Left kidney (tissue), 2 donors: ENCODE data around the gene PSME1. TPM values are rescaled to one million over a fixed set of nuclear protein-coding genes. Genes with fewer than 3 reads are reported as not detected.
A peak's percentile ranks its signal among the peaks of the same experiment; 100 is the strongest.

ENCODE experiments used
- DNase-seq: peaks from one replicate; pipeline ENCODE4 v3.0.0-alpha.2; 2013
- polyA plus RNA-seq: library from polyadenylated mRNA; unstranded; fragments of 120-200 nt; gene quantifications from one replicate; pipeline ENCODE4 v1.2.1, GENCODE V29; 2013; ENCODE audit not compliant: insufficient read length

PSME1 gene
- polyA plus RNA-seq, 1 donor: 191 TPM

DNA sequence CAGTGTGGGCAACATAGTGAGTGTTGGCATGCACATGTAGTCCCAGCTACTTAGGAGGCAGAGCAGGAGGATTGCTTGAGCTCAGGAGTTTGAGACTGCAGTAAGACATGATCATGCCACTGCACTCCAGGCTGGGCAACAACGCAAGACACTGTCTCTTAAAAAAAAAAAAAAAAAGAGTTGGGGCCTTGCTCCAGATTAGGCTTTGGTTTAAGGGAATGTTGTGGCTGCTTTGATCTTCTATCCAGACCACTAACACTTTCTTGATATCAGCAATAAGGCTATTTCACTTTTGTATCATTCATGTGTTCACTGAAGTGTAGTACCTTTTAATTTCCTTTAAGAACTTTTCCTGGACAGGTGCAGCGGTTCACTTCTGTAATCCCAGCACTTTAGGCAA, 8.3 kb upstream of the PSME1 start:
- DNase-seq: no peak

DNA sequence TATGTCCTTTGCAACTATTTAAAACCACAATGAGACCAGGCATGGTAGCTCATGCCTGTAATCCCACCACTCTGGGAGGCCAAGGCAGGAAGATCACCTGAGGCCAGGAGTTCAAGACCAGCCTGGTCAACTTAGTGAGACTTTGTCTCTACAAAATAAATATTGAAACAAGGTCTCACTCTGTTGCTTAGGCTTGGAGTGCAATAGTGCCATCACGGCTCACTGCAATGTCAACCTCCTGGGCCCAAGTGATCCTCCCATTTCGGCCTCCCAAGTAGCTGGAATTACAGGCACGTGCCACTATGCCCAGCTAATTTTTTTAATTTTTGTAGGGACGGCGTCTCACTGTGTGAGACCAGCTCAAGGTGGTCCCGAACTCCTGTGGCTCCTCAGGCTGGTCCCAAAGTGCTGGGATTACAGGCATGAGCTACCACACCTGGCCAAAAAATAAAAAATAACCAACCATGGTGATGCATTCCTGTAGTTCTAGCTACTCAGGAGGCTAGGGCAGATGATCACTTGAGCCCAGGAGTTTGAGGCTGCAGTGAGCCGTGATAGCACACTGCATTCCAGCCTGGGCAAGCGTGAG, 6.5 kb upstream of the PSME1 start:
- DNase-seq: no peak

DNA sequence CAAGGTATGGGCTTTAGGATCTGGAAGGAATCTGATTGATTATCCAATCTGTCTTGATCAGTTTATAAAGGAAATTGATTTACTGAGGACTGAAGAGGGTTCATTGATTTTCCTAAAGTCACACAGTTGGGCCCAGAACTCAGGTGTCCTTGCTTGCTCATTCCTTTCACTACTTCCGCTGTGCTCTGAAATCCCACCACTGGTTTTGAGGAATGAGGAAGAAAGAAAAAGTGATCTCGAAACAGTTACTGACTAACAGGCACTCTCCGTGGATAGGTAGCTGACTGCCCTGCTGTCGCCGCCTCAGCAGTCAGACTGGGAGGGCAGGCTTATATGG, 5.6 kb upstream of the PSME1 start, which contains the start of gene FITM1:
Gene FITM1 (plus strand): TSS at position 280 of the 337 bp plus-strand sequence. CDS start 905 bp downstream, outside the sequence.
- no peak for DNase-seq

DNA sequence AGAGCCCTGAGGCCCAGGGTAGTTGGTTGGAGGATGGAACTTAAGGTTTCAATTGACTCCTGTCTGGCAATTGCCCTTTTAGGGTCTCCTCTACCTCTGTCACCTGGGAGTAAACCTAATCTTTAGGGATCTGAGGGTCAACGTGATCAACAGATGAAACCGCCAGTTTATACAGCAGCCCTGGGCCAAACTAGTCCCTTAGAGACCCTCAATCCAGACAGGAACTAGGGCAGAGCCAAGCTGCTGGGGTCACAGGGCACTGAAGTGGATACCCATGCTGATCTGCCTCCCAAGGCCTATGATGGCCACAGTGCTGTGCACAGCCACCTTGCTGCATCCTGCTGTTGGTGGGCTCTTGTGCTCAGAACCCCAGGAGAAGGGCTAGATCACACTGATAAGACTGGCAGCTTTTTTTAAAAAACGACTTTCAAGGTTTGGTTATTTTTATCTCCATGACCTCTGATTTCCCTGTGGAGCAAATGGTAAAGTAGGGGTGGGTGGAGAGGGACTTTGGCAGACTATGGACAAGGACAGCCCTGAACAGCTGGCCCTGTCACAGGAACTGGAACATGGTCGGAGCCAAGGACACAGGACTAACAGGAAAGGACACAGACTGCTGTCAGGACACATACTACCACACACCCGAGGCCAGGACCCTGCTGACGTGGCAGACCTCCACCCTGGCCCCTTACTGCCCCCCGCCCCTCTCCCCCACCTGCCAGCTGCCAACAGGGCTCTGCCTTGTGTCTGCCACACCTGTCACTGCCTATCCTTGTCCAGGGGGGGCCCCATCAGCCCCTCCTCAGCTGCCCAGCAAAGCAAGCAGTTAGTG, 5.1 kb upstream of the PSME1 start:
- no peak for DNase-seq

DNA sequence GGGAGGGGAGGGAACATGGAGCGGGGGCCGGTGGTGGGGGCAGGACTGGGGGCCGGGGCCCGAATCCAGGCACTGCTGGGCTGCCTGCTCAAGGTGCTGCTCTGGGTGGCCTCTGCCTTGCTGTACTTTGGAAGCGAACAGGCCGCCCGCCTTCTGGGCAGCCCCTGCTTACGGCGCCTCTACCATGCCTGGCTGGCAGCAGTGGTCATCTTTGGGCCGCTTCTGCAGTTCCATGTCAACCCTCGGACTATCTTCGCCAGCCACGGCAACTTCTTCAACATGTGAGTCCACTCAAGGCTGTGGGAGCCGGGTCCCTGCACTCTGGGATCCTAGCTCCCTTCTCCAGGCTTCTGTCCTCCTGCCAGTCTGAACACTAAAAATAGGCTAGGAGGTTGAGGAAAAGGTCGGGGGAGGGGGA, 4.4 kb upstream of the PSME1 start:
- no peak for DNase-seq

DNA sequence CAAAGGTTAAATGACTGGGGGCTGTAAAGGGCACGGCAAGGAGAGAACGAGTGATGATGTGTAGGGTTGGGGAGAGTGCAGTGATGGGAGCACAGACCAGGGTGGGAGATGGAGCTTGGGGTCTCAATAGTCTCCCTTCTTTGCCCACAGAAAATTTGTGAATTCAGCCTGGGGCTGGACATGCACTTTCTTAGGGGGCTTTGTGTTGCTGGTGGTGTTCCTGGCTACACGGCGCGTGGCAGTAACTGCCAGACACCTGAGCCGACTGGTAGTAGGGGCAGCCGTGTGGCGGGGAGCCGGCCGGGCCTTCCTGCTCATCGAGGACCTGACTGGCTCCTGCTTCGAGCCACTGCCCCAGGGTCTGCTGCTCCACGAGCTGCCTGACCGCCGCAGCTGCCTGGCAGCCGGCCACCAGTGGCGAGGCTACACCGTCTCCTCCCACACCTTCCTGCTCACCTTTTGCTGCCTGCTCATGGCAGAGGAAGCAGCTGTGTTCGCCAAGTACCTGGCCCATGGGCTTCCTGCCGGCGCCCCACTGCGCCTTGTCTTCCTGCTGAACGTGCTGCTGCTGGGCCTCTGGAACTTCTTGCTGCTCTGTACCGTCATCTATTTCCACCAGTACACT, 3.8 kb upstream of the PSME1 start:
- DNase-seq: no peak

DNA sequence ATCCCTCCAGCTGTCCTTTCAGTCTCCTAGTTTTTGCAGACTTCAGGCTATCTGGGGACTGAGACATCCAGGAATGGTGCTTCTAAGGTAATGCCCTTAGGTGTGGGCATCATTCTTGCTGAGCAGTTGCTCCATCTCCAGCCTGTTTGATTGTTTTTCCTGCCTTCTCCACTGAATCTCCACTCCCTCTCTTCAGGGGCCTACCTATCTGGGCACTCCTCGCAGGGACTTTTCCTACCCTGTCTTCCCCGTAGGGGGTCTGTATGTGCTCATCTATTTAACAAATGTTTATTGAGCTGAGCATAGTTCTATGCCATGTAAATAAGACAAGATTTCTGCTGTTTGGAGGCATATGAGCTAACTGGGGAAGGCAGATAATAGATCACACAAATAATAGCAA, 3.0 kb upstream of the PSME1 start:
- DNase-seq: no peak

DNA sequence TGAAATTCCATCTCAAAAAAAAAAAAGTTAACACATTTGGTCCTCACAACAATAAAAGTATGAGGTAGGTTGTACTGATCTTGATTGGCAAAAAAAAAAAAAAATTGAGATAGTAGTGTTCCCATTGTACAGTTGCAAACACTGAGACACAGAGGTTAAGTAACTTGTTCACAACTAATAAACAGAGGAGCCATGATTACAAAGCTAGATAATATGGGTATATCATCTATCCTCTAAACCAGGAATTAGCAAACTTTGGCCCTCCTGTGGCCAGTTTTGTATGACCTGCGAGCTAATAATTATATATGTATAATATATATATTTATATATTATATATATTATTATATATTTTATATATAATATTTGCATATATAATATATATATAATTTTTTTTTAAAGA, 2.3 kb upstream of the PSME1 start:
- no peak for DNase-seq

DNA sequence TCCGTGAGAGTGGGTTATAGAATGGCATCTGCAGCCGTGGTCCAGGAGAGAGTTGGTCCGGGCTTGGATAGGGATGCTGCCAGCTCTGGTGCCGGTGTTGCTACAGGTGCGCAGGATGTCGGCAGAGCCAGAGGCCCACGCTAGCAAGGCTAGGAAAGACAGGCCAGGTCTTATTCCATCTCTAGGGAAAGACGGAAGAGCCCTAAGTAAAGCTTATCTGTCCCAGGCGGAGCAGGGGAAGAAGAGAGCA, 485 bp upstream of the PSME1 start:
- no peak for DNase-seq

DNA sequence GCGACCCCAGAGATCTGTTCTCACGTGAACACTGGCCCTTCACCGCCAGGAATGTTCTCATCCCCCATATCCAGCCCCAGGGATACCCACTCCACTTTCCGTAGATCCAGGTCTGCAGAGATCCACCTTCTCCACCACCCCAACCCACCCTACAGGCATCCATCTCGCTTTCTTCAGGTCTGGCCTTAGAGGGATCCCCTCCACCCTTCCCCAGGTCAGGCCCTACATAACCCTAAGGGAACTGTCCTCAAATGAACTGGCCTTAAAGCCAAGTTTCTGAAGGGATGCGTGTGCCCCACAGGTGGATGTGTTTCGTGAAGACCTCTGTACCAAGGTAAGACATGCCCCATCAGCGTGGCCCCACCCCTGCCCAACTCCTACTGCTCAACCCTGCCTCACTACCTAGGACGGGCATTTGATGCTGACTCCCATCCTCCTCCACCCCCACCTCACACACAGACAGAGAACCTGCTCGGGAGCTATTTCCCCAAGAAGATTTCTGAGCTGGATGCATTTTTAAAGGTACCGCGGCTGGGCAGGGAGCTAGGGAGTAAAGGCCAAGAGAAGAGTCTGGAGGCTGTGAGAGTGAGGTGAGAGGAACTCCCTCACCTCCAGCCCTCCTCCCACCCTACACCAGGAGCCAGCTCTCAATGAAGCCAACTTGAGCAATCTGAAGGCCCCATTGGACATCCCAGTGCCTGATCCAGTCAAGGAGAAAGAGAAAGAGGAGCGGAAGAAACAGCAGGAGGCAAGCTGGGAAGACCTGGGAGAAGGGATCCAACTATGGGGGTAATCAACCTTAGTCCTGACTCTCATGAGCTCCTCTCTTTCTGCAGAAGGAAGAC, 912 bp downstream of the PSME1 start:
- no peak for DNase-seq

DNA sequence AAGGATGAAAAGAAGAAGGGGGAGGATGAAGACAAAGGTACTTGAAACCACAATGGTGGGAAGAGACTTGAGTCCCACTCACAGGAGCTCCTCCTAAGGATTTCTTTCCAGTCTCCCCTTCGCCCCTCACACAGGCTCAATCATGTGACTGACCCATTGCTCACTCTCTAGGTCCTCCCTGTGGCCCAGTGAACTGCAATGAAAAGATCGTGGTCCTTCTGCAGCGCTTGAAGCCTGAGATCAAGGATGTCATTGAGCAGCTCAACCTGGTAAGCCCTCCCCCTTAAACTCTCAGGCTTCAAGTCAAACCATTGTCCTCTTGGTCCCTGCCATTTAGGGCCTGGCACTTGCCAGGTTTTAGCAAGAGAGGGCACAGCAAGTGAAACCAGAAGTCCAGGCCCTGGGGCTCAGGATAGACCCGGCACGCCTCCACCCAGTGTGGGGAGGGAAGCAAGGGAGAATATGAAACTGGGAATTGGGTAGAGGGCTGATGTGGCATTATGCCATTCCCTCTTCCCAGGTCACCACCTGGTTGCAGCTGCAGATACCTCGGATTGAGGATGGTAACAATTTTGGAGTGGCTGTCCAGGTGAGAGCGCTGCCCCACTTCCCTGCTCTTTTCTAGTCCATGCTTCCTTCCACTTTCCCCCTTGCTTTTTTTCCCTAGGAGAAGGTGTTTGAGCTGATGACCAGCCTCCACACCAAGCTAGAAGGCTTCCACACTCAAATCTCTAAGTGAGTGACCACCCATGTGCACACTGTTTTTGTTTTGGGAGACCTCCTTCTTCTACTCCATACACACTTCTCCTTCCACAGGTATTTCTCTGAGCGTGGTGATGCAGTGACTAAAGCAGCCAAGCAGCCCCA, 1.8 kb downstream of the PSME1 start:
- DNase-seq: no peak

DNA sequence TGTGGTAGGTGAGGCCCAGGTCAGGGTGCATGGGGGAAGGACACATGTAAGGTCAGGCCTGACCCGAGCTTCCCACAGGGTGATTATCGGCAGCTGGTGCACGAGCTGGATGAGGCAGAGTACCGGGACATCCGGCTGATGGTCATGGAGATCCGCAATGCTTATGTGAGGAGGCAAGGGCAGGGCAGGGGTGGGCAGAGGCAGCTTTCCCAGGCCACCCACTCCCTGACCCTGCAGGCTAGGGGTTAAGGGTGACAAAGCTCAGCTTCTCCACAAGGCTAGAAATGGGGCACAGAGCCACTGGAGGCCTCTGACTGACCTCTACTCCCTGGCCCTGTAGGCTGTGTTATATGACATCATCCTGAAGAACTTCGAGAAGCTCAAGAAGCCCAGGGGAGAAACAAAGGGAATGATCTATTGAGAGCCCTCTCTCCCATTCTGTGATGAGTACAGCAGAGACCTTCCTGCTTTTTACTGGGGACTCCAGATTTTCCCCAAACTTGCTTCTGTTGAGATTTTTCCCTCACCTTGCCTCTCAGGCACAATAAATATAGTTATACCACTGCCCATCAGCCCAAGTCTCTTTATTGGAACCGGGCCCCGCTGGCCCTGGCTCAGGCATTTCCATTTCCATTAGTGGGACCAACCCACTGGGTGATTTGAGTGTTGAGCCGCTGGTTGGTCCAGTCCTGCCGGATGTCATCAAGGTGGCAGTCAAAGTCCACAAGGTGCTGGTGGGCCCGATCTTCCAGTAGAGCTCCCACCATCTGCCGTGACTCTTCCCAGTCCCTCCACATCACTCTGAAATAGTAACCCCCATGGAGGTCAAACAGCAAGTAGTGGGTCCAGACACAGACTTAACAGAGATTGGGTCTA, 2.6 kb downstream of the PSME1 start:
- DNase-seq: no peak

DNA sequence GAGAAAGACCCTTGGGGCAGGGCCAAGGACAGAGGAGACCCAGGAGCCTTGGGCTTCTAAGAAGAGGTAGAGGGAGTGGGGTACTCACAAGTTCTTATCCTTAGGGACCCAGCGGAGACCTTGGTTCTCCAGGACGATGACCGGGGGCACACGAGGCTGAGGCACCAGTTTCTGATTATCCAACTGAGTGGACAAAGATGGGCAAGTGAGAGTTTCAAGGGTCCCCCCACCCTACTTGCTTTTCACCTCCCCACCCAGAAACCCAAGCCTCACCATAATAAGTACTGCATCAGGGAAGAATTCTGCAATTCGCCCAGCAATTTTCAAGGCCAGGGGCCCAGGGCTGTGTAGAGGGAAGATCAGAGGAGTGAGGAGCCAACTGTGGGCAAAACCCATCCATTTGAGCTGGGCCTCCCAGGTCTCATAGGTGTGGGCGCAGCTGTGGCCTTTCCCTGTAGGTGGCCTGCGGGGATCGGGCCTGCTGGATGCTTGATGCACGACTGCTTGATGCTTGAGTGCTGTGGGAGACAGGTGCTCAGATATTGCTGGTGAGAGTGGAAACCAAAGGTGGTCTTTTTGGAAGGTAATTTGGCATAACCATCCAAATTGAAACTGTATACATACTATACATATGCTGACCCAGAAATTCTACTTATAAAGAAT, 3.4 kb downstream of the PSME1 start:
- no peak for DNase-seq

DNA sequence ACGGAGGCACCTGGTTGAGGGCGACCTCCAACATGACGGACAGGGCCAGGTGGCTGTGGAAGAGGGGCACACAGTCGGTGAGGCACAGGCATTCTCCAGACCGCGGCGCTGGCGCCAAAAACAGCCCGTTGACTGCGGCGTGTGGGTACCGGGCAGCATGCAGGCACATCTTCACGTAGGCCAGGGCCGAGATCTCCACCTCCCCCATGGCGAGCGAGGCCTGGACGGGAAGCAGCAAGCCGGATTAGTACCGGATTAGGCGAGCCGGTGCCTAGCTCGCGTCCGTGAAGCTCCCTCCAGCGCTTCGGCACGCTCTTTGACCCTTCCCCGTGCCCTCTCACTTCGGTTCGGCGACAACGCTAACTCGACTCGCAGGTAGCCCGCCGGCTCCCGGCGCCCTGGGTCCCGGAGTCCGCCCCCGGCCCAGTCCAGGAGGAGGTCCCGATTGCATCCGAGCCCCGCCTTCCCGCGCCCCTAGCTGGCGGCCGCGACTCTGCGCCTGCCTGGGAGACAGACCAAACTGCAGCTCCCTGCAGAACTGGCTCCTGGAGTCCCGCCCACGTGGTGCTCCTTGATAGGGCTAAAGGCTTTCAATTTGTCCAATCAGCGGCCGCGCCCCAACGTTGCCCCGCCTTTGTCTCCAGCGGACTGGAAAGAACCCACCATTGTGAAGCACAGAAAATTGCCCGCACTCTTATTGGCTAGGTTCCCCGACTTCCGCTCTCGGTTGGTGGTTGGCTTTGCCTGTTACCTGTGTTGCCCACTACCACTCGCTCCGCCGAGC, 5.3 kb downstream of the PSME1 start, which contains the start of gene EMC9:
Gene EMC9 (minus strand): TSS at position 495 of the 784 bp plus-strand sequence. CDS start 287 bp downstream, at position 208.
- DNase-seq: peak; percentile 100

DNA sequence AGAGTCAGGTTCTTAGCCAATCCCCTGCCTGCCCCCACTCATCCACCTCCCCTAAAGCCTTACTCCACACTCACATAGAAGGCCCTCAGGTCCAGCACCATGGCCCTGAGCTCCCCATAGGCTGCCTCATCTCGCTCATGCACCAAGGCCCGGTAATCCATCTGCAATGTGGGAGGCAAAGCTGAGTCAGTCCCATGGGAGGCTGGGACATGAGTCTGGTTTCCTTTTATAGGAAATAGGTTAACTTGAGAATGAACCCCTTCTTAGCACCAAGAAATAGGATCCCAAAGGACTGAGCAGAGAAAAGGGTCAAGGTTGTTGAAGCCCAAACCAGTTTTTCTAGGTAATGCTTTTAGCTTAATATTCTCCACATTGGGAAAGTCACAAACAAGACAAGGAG, 7.5 kb downstream of the PSME1 start:
- DNase-seq: no peak

DNA sequence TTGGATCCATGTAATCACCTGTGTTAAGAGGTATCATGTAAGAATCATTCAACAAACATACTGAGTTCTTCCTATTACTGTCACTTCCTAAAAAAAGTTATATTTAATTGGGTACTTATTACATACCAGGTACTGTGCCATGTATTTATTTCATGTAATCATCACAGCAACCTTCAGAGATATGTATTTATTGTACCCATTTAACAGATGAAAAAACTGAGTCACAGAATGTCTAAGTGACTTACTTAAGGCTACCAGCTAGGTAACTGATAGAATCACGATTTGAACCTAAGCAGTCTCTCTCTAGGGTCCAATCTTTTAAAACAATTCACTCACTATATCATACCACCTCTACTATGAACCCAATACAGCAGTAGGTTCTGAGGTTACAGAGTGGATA, 8.5 kb downstream of the PSME1 start:
- no peak for DNase-seq

DNA sequence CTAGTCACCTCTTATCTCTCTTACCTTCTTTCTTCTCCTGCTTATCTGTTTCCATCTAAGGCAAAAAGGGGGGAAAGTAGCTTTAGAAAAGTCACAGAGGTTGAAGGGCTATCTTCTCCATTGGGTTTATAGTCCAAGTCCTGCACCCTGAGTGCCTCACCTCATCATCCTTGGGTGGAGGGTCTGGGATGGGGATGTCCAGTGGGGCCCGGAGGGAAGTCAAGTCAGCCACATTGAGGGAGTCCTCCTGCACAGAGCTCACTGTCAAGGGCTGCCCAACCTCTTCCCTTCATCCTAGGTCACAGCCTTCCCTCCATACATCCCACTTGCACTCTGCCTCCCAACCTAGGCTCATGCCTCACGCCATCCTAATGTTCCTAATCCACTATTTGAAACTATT, 9.2 kb downstream of the PSME1 start:
- DNase-seq: no peak

DNA sequence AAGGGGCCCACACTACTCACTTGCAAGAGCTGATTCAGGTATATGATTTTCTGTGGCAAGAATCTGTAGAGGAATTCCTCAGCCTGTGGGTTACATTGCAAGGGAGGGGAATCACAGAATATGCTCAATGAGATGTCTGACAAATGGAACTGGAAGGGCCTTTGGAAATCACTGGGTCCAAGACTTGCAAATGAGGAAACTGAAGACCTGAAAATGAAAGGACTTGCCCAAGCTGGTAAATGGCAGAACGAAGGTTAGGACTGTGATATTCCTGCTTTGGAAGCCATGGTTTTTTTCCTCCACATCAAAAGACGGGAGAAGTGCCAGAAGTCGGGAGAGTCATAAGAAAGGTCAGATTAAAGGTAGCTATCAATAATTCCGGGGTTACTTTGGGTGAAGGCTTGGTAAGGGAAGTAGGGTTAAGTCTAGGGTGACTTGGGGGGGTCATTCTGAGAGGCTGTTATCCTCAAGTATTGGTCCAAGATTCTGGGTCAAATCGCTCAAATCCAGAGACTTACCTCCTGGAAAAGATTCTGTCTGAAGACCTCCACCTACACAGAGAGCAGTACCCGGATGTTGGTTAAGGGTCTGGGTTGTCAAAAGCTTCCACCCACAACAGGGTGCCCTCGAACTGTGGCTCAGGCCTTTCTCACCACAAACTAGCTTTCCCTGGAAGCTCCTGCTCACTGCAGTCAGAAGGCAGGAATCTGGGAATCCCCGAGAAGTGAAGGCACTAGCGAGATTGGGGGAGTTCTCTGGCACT, 9.9 kb downstream of the PSME1 start:
- DNase-seq: no peak
